GM18519 (cell line): ENCODE results near the gene CNIH1.

ENCODE experiments used
- ATAC-seq: cut with Tn5 transposase; IDR thresholded peaks from one replicate; pipeline ENCODE4 v1.9.1; 2021; ENCODE audit warnings: mild to moderate bottlenecking, moderate library complexity; ENCODE audit not compliant: unreplicated experiment, low FRiP score

CNIH1 gene

DNA sequence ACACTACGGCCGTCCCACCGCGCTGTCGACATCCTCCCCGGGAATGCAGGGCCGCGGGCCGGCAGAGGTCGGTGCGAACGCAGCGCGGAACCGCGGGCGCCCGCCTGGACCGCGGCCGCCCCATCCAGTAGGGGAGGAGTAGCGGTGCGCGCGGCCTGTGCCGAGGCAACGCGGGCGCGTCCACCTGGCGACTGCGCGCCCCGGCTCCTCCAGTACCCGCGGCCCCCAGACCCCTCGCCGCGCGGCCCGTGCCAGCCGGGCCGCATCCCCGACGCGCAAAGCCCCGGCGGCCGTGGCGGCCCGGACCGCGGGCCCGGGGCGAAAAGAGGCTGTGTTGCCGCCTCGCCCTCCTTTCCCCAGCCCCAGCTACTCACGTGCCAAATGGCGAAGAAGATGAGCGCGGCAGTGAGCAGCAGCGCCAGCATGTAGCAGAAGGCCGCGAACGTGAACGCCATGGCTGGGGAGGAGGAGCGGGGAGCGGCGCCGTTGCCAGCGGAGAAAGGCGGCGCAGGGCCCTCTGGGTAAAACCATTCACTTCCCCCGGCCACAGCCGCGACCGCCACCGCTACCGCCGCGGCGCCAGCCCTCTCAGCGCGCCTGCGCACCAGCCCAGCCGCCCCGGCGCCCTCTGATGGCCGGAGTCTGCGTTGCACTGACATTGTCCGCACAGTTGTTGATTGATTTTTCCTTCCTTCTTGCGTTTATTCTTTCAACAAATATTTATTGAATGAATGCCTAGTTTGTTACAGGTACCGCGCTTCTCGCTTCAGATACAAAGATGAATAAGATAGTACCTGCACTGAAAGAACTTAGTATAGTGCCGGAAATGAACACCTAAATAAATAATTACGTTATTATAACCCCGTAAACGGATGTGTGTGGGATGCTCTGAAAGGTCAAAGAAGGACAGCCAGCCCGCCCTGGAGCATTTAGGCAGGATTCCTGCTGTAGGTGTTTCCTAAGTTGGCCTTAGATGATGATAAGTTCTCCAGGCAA lies at the start of gene CNIH1:
Gene CNIH1 (minus strand): TSS at position 502 of the 996 bp plus-strand sequence. CDS start 47 bp downstream, at position 455.
- ATAC-seq: peak; percentile 80

DNA sequence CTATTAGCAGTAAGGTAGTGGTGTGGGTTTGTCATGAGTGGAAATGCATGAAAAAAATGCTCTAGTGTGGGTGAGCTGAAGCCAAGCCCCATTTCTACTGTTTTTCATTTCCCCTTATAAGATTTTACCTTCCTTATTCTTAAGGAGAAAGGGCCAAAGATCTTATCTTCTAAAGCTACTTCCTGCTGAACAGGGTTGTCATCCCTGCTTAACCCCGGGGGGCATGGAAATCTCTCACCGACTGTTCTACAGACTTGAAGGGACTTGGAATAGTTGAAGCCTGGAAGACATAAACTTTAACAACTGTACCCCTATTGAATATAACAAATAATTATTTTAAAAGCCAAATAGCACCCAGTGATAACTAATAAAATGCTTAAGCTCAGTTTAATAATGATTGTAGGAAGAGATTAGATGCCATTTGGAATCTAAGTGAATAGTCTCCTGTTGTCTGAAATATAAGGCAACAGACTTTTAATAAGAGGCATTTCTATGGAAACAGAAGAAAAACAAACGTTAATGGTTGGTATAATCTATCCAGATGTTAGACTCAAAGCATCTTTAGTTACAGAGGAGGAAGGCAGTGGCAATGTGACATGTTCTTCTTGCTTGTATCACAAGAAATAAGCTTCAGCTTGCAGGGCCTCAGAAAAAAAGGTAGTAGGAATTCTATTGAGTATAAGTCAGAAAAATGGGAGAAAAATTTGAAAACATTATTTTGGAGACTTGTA lies 49.4 kb upstream of the CNIH1 start:
- ATAC-seq: no peak

DNA sequence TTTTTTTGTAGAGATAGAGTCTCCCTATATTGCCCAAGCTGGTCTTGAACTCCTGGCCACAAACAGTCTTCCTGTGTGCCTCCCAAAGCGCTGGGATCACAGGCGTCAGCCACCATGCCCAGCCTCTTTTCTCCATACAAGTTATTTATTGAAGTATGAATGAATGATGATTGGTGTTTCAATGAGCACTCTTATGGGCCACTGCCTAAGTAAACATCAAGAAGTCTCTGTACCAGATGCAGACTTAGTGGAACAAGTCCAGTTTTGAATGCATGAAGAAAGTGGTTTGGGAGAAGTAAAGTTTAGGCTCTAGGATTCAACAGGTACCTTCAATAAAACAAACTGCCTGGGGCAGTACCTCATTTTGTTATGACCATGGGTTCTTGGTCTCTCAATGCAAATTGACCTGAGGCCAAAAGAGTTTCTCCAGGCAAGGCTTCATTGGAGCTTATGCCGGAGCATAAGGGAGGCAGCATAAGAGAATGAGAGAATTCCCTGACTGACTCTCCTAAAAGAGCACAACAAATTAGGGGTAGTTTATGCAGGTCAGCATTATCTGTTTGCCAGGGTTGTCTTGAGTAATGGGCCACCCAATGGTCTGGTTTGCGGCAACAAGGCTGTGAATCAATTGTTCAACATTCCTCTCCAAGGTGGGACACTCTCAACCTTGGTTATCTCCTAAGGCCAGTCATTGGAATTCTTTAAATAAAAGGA lies 48.7 kb upstream of the CNIH1 start:
- ATAC-seq: no peak

DNA sequence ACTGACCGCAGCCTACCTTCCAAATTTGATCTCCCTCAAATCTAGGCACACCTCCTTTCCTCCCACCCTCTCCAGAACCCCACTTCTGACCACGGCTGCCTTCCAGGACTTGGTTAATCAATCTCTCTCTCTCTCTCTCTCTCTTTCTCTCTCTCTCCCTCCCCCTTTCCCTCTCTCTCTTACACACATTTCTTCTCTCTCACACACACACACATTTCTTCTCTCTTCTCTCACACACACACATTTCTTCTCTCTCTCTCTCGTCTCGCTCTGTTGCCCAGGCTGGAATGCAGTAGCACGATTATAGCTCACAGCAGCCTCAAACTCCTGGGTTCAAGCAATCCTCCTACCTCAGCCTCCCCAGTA lies 48.1 kb upstream of the CNIH1 start:
- no peak for ATAC-seq

DNA sequence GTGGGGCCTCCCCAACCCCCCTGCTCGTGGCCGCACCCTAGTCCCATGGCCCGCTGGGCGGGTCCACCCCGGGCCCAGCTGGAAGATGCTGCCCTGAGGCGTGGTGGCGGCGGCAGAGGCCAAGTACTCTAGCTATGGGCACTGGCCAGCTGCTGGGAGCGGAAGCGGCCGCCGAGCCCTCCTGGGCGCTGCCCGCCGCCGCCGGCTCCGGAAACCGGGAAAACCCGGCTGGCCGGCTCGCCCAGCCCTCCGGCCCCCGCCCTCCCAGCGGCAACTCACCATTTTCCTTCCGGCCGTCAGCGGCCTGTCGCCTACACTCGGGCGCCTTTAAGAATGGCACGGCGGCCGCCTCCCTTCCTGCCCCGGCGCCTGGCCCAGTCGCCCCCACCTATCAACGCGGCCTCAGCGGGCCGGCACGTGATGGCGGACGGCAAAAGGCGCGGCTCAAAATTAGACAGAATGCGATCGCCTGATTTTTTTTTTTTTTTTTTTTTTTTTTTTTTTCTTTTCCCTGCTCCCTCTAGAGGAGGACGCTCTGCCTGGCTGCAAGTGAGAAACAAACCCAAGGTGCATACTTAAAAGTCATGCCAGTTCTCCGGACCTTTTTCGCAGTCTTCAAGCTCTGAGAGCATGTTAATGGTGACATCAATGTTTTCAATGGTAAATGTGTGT lies 47.6 kb upstream of the CNIH1 start, which contains the start of gene GMFB:
Gene GMFB (minus strand): TSS at position 335 of the 672 bp plus-strand sequence. CDS start 53 bp downstream, at position 282.
- ATAC-seq: peak; percentile 80

DNA sequence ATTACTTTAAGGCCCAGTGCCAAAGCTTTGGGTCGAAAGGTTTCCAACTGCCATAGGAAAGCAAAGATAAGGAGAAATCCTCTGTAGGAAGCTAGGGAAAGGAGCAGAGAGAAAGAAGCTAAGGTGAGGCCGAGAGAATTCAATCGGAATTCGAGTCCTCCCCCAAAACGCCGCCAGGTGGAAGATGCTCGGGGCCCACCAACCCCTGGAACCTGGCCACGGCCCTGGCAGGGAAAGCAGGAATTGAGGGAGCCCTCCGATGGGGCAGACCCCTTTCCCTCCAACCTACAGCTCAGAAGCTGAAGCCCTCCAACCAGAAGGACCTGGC lies 47.1 kb upstream of the CNIH1 start:
- no peak for ATAC-seq

DNA sequence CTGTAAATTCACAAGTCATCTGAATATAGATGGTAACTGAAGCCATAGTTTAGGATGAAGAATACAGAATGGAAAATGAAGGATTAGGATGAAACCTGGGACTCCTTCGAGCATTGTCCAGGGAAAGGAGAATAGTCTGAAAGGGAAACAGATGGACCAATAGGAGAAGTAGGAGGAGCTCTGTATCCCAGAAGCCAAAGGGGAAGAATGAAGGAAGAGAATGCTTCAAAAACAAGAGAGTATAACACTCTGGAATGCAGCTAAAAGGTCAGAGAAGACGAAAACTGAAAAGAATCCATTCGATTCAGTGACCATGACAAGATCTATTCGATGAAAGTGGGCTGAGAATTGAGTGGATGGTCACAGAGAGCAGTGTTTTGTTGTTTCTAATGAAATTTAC lies 46.6 kb upstream of the CNIH1 start:
- ATAC-seq: no peak

DNA sequence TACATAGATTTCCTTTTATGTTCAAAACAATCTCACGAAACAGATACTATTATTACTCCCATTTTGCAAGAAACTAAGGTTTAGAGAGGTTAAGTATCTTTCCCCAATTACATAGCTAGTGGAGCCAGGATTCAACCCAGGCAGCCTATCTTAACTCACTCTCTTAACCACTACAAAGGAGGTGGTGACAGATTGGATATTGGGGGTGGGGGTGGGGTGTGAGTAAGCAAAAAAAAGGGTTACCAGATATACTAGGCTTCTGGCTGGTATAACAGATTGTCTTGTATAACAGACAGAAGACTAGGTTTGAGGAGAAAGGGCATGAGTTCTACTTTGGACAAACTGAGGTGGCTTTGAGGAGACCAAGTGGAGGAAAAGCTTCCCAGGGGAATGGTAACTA lies 45.5 kb upstream of the CNIH1 start:
- ATAC-seq: no peak

DNA sequence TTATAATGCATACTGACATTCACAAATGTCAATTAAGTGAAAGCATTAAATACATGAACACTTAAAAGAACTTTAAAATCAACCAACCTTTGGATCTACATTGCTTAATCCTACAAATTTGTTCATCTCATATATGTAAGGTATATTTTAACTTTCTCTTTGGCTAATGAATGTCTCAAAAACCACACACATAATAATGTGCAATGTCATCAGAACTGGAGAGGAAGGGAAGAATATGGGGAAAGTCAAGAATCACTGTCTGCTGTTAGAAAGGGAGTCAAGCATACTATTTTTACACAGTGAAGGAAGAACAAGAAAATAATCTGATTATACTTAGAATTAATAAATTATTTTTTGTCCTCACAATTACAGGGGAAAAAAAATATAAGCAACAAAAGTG lies 42.7 kb upstream of the CNIH1 start:
- ATAC-seq: no peak

DNA sequence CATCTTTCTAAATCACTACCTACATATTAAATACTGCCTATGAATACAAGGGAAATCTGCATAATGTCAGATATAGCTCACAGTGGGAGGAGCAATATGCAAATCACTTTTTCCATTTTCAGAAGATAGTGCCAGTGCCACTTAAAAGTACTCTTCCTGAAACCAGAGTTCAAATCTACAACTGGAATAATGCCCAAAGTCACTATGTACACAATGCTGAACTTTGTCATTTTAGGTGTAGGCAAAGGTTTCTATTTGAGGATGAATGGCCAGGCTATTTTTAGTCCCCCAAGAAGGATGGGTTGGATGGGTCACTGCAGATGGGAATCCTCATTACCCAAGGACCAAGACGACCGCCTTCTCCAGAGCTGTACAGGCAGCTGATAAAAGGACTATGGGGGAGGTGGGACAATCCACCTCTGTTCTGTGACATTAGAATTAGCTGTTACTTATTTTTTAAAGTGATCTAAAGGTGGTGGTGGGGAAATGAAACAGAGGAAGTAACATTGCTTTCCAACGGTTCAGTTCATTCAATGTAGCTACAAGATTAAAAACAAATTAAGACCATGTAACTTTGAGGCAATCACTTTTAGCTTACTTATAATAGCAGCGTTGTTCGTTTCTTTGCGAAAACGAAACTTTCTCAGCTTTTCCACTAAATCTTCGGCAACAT lies 42.0 kb upstream of the CNIH1 start:
- ATAC-seq: no peak

DNA sequence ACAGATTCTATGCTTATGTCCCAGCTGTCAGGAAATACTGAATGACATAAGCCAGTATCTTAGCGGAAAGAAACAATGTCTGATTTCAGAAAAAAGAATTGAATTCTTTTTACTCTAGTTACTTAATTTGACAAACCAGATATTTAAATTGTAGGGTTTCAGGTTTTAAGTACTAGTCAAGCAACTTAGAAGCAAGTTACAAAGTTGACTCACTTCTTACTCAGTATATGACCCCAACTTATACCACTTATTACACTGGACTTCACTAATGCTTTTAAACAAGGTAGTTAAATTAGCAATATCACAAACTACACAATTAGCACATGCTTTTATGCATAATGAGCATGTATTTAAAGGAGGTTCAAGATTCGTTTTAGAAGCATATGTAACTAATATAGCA lies 40.5 kb upstream of the CNIH1 start:
- no peak for ATAC-seq

DNA sequence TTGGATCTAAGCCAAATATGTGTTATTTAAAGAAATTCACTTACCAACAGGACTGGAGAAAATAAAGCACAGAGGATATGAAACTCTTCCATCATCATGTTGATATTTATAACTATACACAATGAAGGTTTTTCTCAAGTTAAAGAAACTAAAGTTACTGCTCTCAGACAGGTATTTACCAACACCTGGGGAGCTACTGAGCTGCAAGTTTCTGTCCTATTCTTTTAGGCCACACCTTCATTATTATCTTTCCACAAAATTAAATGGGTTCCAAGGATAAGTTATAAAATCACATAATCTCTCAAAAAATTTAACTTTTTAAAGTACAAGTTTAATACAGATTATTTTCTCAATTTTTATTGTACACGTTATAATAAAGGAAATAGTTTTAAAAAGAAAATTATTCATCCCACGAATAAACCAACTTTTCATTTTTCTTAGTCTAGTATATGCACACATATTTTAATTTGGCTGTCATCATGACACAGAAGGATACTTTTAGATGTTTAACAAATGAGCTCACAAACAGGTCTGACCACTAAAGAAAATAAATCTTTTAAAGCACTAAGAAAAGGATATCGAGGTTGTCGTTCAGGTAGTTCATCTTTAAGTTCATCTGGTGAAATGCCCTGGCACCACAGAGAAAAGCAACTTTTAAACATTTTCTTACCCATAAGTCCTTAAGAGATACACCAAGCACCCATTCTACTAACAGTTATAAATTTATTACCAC lies 39.8 kb upstream of the CNIH1 start:
- no peak for ATAC-seq

DNA sequence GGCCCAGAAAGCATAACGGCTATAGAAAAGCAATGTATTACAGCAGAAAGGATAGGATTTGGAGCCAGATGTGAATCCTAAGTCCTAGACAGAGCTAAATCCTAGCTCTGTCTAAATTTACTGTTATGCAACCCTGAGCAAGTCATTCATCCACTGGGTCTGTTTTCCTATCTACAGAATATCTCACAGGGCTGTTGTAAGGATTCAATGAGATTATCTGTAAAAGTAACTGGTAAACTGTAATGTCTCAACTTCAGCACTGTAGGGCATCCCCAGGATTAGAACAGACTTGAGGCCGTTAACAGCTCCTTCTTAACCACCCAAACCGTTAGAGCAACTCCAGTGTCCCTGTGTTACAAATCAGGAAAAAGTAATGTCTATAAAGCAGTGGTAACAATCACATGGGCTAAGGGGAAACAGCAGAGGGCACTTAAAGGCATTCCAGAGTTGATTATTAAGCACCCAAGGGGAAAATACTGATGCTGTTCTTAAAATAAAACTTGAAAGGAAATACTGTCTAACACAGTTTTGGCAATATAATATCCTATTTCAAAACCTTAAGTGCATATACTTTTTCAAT lies 37.6 kb upstream of the CNIH1 start:
- ATAC-seq: no peak

DNA sequence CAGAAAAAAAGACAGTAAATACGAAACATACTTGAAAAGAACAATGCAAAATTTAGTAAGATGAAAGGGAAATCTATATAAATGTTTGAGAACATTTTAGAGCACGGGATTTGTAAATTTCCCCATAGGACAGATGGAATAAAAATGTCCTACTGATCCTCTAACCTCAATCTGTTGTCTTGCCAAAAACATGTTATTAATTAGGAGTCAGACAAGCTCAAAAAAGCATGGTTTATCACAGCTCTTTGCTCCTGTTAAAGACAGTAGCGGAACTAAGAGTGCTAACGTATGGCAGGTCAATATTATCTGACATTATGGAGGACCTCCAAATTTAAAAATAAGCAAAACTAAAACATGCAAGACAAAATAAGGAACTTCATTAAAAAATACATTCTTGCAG lies 34.7 kb upstream of the CNIH1 start:
- no peak for ATAC-seq

DNA sequence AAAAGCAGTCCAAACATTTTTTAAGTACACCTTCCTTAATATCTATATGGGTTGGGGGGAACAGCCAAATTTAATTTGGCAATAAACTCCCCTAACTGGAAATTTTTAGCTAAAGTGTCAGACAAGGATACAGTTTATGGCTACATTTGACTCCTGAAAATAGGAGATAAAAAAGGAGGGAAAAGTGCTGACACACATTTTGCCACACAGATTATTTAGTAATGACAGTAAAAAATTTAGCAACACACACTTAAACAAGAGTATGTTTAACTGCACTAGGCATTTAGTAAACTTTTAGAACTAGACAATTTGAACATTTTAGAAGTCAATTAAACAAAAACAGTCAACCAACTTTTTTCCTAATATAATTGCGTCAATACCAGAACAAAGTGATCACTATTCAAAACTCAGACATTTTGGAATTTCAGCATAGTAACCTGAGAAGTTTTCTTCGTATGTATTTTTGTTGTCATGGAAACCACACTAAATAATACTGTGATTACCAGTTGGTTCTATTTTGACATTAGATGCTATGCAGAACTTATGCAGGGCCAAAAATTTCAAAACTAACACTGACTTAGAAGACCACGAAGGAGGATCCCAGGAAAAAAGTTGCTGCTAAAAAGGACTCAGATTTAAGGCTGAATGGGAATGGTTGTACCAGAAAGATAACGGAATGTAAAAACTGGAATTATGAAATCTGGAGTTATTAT lies 34.2 kb upstream of the CNIH1 start:
- no peak for ATAC-seq

DNA sequence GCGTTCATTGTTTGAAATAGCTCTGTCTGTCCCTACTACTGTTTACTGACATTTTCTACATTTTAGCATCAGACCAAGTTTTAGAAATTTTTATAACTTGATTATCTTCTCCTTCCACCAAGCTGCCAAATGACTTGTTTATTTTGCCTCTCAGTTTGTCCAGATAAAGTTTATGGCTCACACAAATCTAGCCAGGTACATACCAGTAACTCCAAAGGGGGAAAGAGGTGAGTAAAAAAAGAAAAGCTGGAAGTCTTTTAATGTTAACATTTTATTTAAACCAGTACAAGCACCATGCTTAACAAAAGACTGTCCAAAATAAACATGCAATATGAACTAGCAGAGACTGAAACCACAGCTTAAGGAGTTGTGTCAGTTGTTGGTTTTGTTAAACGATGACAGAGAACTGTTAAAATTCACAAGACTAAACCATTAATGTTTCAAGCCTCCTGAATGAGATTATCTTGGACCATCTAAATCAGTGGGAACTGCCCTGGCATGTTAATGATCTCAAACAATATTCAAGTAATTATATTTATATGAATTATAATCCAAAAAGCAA lies 33.1 kb upstream of the CNIH1 start:
- ATAC-seq: no peak

DNA sequence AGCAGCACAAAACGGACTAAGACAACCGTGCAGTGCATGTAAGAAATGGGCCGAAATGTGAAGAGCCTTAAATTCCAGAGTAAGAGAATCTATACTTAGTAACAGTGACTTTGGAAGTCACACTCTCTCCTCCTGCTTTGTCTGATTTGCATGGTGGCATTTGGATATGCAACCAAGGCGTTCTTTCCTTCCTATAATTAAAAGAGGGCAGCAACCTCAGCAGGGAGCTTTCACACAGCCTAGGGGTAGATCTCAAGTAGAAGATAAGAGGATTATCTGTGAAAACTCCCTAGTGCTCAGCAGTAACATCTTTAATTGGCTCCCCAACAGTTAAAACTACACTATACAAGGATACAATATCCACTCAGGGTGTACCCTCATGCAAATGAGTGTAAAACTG lies 31.1 kb upstream of the CNIH1 start:
- no peak for ATAC-seq

DNA sequence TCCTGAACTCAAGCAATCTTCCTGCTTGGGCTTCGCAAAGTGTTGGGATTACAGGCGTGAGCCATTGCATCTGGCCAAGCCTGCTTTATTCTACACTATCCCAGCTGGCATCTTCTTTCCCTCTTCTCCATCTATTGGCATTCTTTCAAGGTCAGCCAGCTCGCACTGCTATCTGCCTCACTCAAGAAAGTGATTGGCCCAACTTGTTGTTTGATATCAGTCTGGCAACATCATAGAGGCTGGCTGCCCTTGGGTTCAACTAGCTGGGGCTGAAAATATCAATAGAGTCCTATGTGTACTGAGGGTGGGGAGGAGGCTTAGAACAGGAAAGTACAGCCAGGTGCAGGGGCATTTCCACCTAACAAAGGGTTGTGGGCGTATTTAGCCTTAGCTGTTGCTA lies 30.5 kb upstream of the CNIH1 start:
- ATAC-seq: no peak
